IMR-90 (cell line): ENCODE results near the gene CENPS. TPM values are rescaled to one million over a fixed set of nuclear protein-coding genes. Genes with fewer than 3 reads are reported as not detected.

ENCODE experiments used
- ATAC-seq: fragments of 200-7000 bp; cut with Tn5 transposase; 2 replicates; pipeline ENCODE4 v1.9.1; 2020; ENCODE audit warnings: low read depth, mild to moderate bottlenecking, moderate library complexity
- BruUV-seq: library from RNA; stranded (reverse); fragments of 400-500 nt; replicated peaks from 2 replicates; lab custom pipeline; 2021; lab: Mats Ljungman, UMichigan
- CTCF ChIA-PET: fragments of 300-600 bp; formaldehyde crosslinking; extraction: SDS; loops from one replicate; lab custom pipeline; 2021; ENCODE audit warnings: antibody characterized with exemption; lab: Yijun Ruan, JAX
- POLR2A ChIA-PET: fragments of 300-600 bp; sonication (Branson Sonifier 250); formaldehyde crosslinking; loops from one replicate; lab custom pipeline; 2022; ENCODE audit warnings: antibody characterized with exemption; ENCODE audit not compliant: unreplicated experiment; lab: Charles Lee
- DNase-seq: peaks from one replicate; pipeline ENCODE4 v3.0.0; 2013
- H2AFZ ChIP-seq: replicated peaks from 2 replicates; pipeline ENCODE3; 2013; ENCODE audit warnings: low read length, mild to moderate bottlenecking; ENCODE audit not compliant: poor library complexity
- H2AK5ac ChIP-seq: 2 replicates; pipeline ENCODE4 v1.6.1; 2013; ENCODE audit warnings: low read depth, low read length, inconsistent platforms
- H2AK9ac ChIP-seq: replicated peaks from 2 replicates; pipeline ENCODE3; 2013; ENCODE audit warnings: mild to moderate bottlenecking, low read depth, low read length, moderate library complexity; ENCODE audit not compliant: poor library complexity
- H2BK120ac ChIP-seq: 2 replicates; pipeline ENCODE4 v1.6.1; 2013; ENCODE audit warnings: low read depth, low read length, inconsistent platforms
- H2BK15ac ChIP-seq: 3 replicates; pipeline ENCODE4 v1.6.1; 2013; ENCODE audit warnings: low read depth, low read length, inconsistent platforms
- H2BK20ac ChIP-seq: 2 replicates; pipeline ENCODE4 v1.6.1; 2013; ENCODE audit warnings: low read depth, mild to moderate bottlenecking, inconsistent platforms, low read length, moderate library complexity
- H2BK5ac ChIP-seq: 2 replicates; pipeline ENCODE4 v1.6.1; 2013; ENCODE audit warnings: mild to moderate bottlenecking, low read depth, low read length, inconsistent platforms; ENCODE audit not compliant: poor library complexity, severe bottlenecking
- H3K14ac ChIP-seq: replicated peaks from 2 replicates; pipeline ENCODE4 v1.6.1; 2013; ENCODE audit warnings: low read depth, low read length, inconsistent platforms
- H3K18ac ChIP-seq: 2 replicates; pipeline ENCODE4 v1.6.1; 2013; ENCODE audit warnings: low read depth, low read length, control low read depth
- H3K23ac ChIP-seq: 2 replicates; pipeline ENCODE4 v1.6.1; 2013; ENCODE audit warnings: low read depth, low read length, inconsistent platforms
- H3K27ac ChIP-seq: 2 replicates; pipeline ENCODE4 v1.5.1; 2013; ENCODE audit warnings: mild to moderate bottlenecking, control low read depth, low read length; ENCODE audit not compliant: insufficient read depth
- H3K27me3 ChIP-seq: 2 replicates; pipeline ENCODE4 v1.6.1; 2013; ENCODE audit warnings: low read length; ENCODE audit not compliant: control insufficient read depth, insufficient read depth
- H3K36me3 ChIP-seq: 2 replicates; pipeline ENCODE4 v1.6.1; 2013; ENCODE audit warnings: low read length, mixed read lengths; ENCODE audit not compliant: control insufficient read depth, insufficient read depth
- H3K4ac ChIP-seq: 2 replicates; pipeline ENCODE4 v1.6.1; 2013; ENCODE audit warnings: low read depth, low read length, inconsistent platforms
- H3K4me1 ChIP-seq: 2 replicates; pipeline ENCODE4 v1.6.1; 2013; ENCODE audit warnings: low read length, mixed read lengths; ENCODE audit not compliant: control insufficient read depth, insufficient read depth
- H3K4me2 ChIP-seq: 2 replicates; pipeline ENCODE4 v1.6.1; 2013; ENCODE audit warnings: low read depth, mild to moderate bottlenecking, control low read depth, low read length, moderate library complexity
- H3K4me3 ChIP-seq: 2 replicates; pipeline ENCODE4 v1.5.1; 2013; ENCODE audit warnings: low read depth, mild to moderate bottlenecking, control low read depth, low read length, moderate library complexity; ENCODE audit not compliant: insufficient read depth
- H3K56ac ChIP-seq: 2 replicates; pipeline ENCODE4 v1.6.1; 2013; ENCODE audit warnings: low read length, inconsistent platforms; ENCODE audit not compliant: insufficient read depth; ENCODE audit errors: extremely low read depth
- H3K79me1 ChIP-seq, 2 experiments: 2 replicates each; pipeline ENCODE4 v1.6.1; 2013; ENCODE audit warnings: low read length in 2 of 2, inconsistent platforms in 1 of 2, low read depth in 1 of 2
- H3K9ac ChIP-seq: 2 replicates; pipeline ENCODE4 v1.6.1; 2013; ENCODE audit warnings: low read depth, low read length, control low read depth
- H3K9me1 ChIP-seq: 2 replicates; pipeline ENCODE4 v1.6.1; 2013; ENCODE audit warnings: low read length, inconsistent platforms; ENCODE audit not compliant: insufficient read depth
- H3K9me3 ChIP-seq: 2 replicates; pipeline ENCODE4 v1.6.1; 2013; ENCODE audit warnings: low read length; ENCODE audit not compliant: control insufficient read depth, insufficient read depth
- H4K20me1 ChIP-seq: 2 replicates; pipeline ENCODE4 v1.6.1; 2013; ENCODE audit warnings: low read length, inconsistent platforms; ENCODE audit not compliant: insufficient read depth
- H4K5ac ChIP-seq: 2 replicates; pipeline ENCODE4 v1.6.1; 2013; ENCODE audit warnings: mild to moderate bottlenecking, low read depth, low read length, control low read depth
- H4K8ac ChIP-seq, 2 experiments: 2 replicates each; pipeline ENCODE4 v1.6.1; 2013; ENCODE audit warnings: low read depth in 2 of 2, low read length in 2 of 2, control low read depth in 1 of 2, inconsistent platforms in 1 of 2
- H4K91ac ChIP-seq: 2 replicates; pipeline ENCODE4 v1.6.1; 2013; ENCODE audit warnings: low read depth, low read length, inconsistent platforms; ENCODE audit not compliant: insufficient read depth
- CHD1 ChIP-seq: IDR thresholded peaks from 2 replicates; pipeline ENCODE4 v1.6.1; 2012; ENCODE audit warnings: low read depth, low read length, improper control_type of control experiment
- MAZ ChIP-seq: IDR thresholded peaks from 2 replicates; pipeline ENCODE4 v1.6.1; 2012; ENCODE audit warnings: low read depth, mild to moderate bottlenecking, low read length, improper control_type of control experiment, moderate library complexity, borderline replicate concordance
- MXI1 ChIP-seq: IDR thresholded peaks from 2 replicates; pipeline ENCODE4 v1.6.1; 2012; ENCODE audit warnings: low read depth, mild to moderate bottlenecking, low read length, moderate library complexity, borderline replicate concordance
- NFE2L2 ChIP-seq: fragments of 150-350 bp; IDR thresholded peaks from 2 replicates; pipeline ENCODE4 v1.6.1; 2016; ENCODE audit warnings: low read depth, mild to moderate bottlenecking, low read length
- RAD21 ChIP-seq: IDR thresholded peaks from 2 replicates; pipeline ENCODE4 v1.6.1; 2012; ENCODE audit warnings: low read length, improper control_type of control experiment
- RCOR1 ChIP-seq: IDR thresholded peaks from 2 replicates; pipeline ENCODE4 v1.6.1; 2012; ENCODE audit warnings: mild to moderate bottlenecking, low read length, improper control_type of control experiment; ENCODE audit not compliant: insufficient replicate concordance
- RFX5 ChIP-seq: IDR thresholded peaks from 2 replicates; pipeline ENCODE4 v1.8.0; 2012; ENCODE audit warnings: low read depth, mild to moderate bottlenecking, low read length, moderate library complexity
- SMC3 ChIP-seq: fragments of 150-350 bp; IDR thresholded peaks from 2 replicates; pipeline ENCODE4 v1.6.1; 2016; ENCODE audit warnings: low read depth, mild to moderate bottlenecking, antibody characterized with exemption, low read length, moderate library complexity
- WGBS, 2 experiments: methylation state at CpG; one replicate each; pipeline versions ENCODE4 v1.1.5 to v1.1.7; 2013; ENCODE audit warnings: missing lambda C conversion rate in 2 of 2; ENCODE audit not compliant: insufficient read length in 1 of 2; ENCODE audit errors: extremely low coverage in 2 of 2; 5-methylcytosine and 5-hydroxymethylcytosine counted together
- dilution Hi-C: fragments of 300-500 bp; cut with HindIII; formaldehyde crosslinking; loops from one replicate; pipeline ENCODE4 v1.14.3; 2018; ENCODE audit warnings: low sequenced_read_pairs; ENCODE audit not compliant: unreplicated experiment
- in situ Hi-C: fragments of 300-500 bp; cut with MboI; formaldehyde crosslinking; loops from 3 replicates; pipeline ENCODE4 v1.14.3; 2019; ENCODE audit warnings: low sequenced_read_pairs, inconsistent platforms, mixed read lengths
- intact Hi-C: fragments of 100-400 bp; cut with micrococcal nuclease; formaldehyde crosslinking; loops from 2 replicates; pipeline ENCODE4 v1.10.0; 2022
- polyA plus RNA-seq, 3 experiments: library from polyadenylated mRNA; depleted of rRNA; stranded (reverse); fragments of >200 nt; gene quantifications; 2 replicates each; pipeline ENCODE4 v1.2.3, GENCODE V29; 2012; ENCODE audit warnings: low replicate concordance in 1 of 3
- total RNA-seq: library from RNA; depleted of rRNA; stranded (reverse); fragments of >200 nt; gene quantifications from 2 replicates; pipeline ENCODE4 v1.2.3, GENCODE V29; 2012
- TF ChIP-seq, protein P1 (sequence below): conservative IDR thresholded peaks from 2 replicates; pipeline ENCODE4 v1.5.1; 2012; ENCODE audit warnings: mild to moderate bottlenecking, low read depth, low read length, improper control_type of control experiment

Gene CENPS
- total and polyA plus RNA-seq, 2 of the 4 experiments (the other 2 are of a cell fraction), result 9.9 to 12.3 TPM

DNA sequence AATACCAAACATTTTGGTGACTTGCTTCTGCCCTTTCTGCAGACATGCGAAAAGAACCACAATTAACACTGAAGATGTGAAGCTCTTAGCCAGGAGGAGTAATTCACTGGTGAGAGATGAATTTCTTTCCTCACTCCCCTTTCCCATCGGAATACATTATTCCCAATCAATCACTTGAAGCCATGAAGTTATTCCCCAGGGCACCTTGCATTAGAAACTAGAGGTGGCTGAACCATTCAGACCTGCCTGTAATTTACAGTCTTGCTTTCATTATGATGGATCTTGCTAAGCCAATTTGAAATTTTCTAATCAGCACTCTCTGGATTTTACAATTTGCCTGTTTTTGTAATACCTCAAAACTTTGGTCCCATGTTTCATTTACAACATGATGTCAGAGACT, 10.1 kb downstream of the CENPS start:
- peaks cover 2% of the 10 kb centered on the region; the same call in 1 of the 2 replicates for H3K4me1 ChIP-seq
- no peak overlapping the region for H3K27ac ChIP-seq
- no peak overlapping the region for H3K4ac ChIP-seq
- peaks cover 7% of the 10 kb centered on the region; the same call in 1 of the 2 replicates for H3K36me3 ChIP-seq
- DNase-seq, result no peak
- H3K79me1 ChIP-seq, result peaks cover 0 to 6% of the 10 kb centered on the region in 2 experiments; a peak in 1 of 4 replicates
- in situ Hi-C loops (no loop called here), intact Hi-C loops (no loop called here), dilution Hi-C loops (no loop called here)
- CTCF ChIA-PET, result no interaction called here
- H3K4me2 ChIP-seq, result no peak overlapping the region
- no peak overlapping the region for H2AK5ac ChIP-seq
- no peak overlapping the region for H4K91ac ChIP-seq
- H4K5ac ChIP-seq, result no peak overlapping the region
- BruUV-seq, result no TSS peak
- no peak overlapping the region for H3K4me3 ChIP-seq
- no peak overlapping the region for H2AFZ ChIP-seq
- H2BK120ac ChIP-seq, result no peak overlapping the region
- TF ChIP-seq CHD1 (no peak), SMC3 (no peak), RFX5 (no peak), NFE2L2 (no peak), MAZ (no peak), RCOR1 (no peak), MXI1 (no peak), RAD21 (no peak)
- TF ChIP-seq, protein P1, sequence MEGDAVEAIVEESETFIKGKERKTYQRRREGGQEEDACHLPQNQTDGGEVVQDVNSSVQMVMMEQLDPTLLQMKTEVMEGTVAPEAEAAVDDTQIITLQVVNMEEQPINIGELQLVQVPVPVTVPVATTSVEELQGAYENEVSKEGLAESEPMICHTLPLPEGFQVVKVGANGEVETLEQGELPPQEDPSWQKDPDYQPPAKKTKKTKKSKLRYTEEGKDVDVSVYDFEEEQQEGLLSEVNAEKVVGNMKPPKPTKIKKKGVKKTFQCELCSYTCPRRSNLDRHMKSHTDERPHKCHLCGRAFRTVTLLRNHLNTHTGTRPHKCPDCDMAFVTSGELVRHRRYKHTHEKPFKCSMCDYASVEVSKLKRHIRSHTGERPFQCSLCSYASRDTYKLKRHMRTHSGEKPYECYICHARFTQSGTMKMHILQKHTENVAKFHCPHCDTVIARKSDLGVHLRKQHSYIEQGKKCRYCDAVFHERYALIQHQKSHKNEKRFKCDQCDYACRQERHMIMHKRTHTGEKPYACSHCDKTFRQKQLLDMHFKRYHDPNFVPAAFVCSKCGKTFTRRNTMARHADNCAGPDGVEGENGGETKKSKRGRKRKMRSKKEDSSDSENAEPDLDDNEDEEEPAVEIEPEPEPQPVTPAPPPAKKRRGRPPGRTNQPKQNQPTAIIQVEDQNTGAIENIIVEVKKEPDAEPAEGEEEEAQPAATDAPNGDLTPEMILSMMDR, result no peak
- no peak overlapping the region for H2BK5ac ChIP-seq
- no peaks in the 10 kb centered on the region for H4K20me1 ChIP-seq
- H3K9ac ChIP-seq, result no peak overlapping the region
- no peaks in the 10 kb centered on the region for H3K27me3 ChIP-seq
- no peaks in the 10 kb centered on the region for H3K9me1 ChIP-seq
- no peak overlapping the region for H3K23ac ChIP-seq
- ATAC-seq, result no peak
- POLR2A ChIA-PET, result no interaction called here
- no peak overlapping the region for H3K56ac ChIP-seq
- H2AK9ac ChIP-seq, result no peak overlapping the region
- no peak overlapping the region for H2BK20ac ChIP-seq
- H4K8ac ChIP-seq, result no peak overlapping the region
- no peak overlapping the region for H3K14ac ChIP-seq
- H3K9me3 ChIP-seq, result no peaks in the 10 kb centered on the region
- WGBS, 2 experiments, result no CpG with 5 or more reads among the region's 2 CpGs
- H2BK15ac ChIP-seq, result no peak overlapping the region
- H3K18ac ChIP-seq, result no peak overlapping the region
